Measurements from ENCODE around the gene SPAG8. TPM values are rescaled to one million over a fixed set of nuclear protein-coding genes. Genes with fewer than 3 reads are reported as not detected.

Gene SPAG8
- total RNA-seq, 2 donors from 2014 or later: 0.43 to 0.58 TPM

GRCh38 chr9:35810122-35810521 is 1.9 kb downstream of the SPAG8 start:
- H3K4me1 Mint-ChIP-seq: peaks cover 19% of the 10 kb centered on the region
- H3K9me3 Mint-ChIP-seq: no peaks in the 10 kb centered on the region
- peaks cover 29% of the 10 kb centered on the region for H3K36me3 Mint-ChIP-seq (ENCODE audit: low read depth)
- H3K27ac Mint-ChIP-seq: no peak overlapping the region
- no peaks in the 10 kb centered on the region for H3K27me3 Mint-ChIP-seq
- no peak for ATAC-seq (replicated peaks)
- no peak overlapping the region for H3K4me3 Mint-ChIP-seq

GRCh38 chr9:35808433-35808832 is 3.6 kb downstream of the SPAG8 start:
- peaks cover 13% of the 10 kb centered on the region for H3K4me1 Mint-ChIP-seq
- H3K27ac Mint-ChIP-seq: no peak overlapping the region
- no peaks in the 10 kb centered on the region for H3K9me3 Mint-ChIP-seq
- peaks cover 36% of the 10 kb centered on the region for H3K36me3 Mint-ChIP-seq (ENCODE audit: low read depth)
- no peak overlapping the region for H3K4me3 Mint-ChIP-seq
- no peaks in the 10 kb centered on the region for H3K27me3 Mint-ChIP-seq
- ATAC-seq (replicated peaks): no peak

- H3K4me1 Mint-ChIP-seq: no peaks in the 10 kb centered on the region
- no peak overlapping the region for H3K4me3 Mint-ChIP-seq
- ATAC-seq (replicated peaks): no peak
- peaks cover 59% of the 10 kb centered on the region for H3K36me3 Mint-ChIP-seq (ENCODE audit: low read depth)
- H3K27me3 Mint-ChIP-seq: no peaks in the 10 kb centered on the region
- no peak overlapping the region for H3K27ac Mint-ChIP-seq
- H3K9me3 Mint-ChIP-seq: no peaks in the 10 kb centered on the region
These were observed 6.0 kb downstream of the SPAG8 start for GRCh38 chr9:35806101-35806500.

GRCh38 chr9:35801328-35802128 is 10.5 kb downstream of the SPAG8 start:
- Mint-ChIP-seq H3K27ac (peak overlapping the region; percentile 45), H3K27me3 (no peaks in the 10 kb centered on the region), H3K4me1 (peaks cover 11% of the 10 kb centered on the region), H3K4me3 (no peak overlapping the region), H3K9me3 (no peaks in the 10 kb centered on the region), H3K36me3 (ENCODE audit: low read depth) (peaks cover 67% of the 10 kb centered on the region)
- no peak for ATAC-seq (replicated peaks)

GRCh38 chr9:35800530-35800929 is 11.5 kb downstream of the SPAG8 start:
- Mint-ChIP-seq H3K27me3 (no peaks in the 10 kb centered on the region), H3K9me3 (no peaks in the 10 kb centered on the region), H3K27ac (peak overlapping the region; percentile 79), H3K36me3 (ENCODE audit: low read depth) (peaks cover 57% of the 10 kb centered on the region), H3K4me3 (no peak overlapping the region), H3K4me1 (peaks cover 11% of the 10 kb centered on the region)
- no peak for ATAC-seq (replicated peaks)

GRCh38 chr9:35798658-35799374 is 13.2 kb downstream of the SPAG8 start:
- H3K4me3 Mint-ChIP-seq: peak overlapping the region; percentile 13
- no peaks in the 10 kb centered on the region for H3K9me3 Mint-ChIP-seq
- peaks cover 15% of the 10 kb centered on the region for H3K4me1 Mint-ChIP-seq
- peak overlapping the region; percentile 90 for H3K27ac Mint-ChIP-seq
- ATAC-seq (replicated peaks): peak; percentile 99
- H3K27me3 Mint-ChIP-seq: no peaks in the 10 kb centered on the region
- peaks cover 48% of the 10 kb centered on the region for H3K36me3 Mint-ChIP-seq (ENCODE audit: low read depth)

GRCh38 chr9:35797311-35798109 is 14.6 kb downstream of the SPAG8 start:
- Mint-ChIP-seq H3K4me3 (no peak overlapping the region), H3K36me3 (ENCODE audit: low read depth) (peaks cover 43% of the 10 kb centered on the region)

GRCh38 chr9:35795695-35796094 is 16.4 kb downstream of the SPAG8 start:
- H3K4me3 Mint-ChIP-seq: no peak overlapping the region
- peaks cover 26% of the 10 kb centered on the region for H3K36me3 Mint-ChIP-seq (ENCODE audit: low read depth)
- peaks cover 21% of the 10 kb centered on the region for H3K4me1 Mint-ChIP-seq
- peak overlapping the region; percentile 23 for H3K27ac Mint-ChIP-seq
- ATAC-seq (replicated peaks): no peak
- H3K9me3 Mint-ChIP-seq: no peaks in the 10 kb centered on the region
- no peaks in the 10 kb centered on the region for H3K27me3 Mint-ChIP-seq

More at GRCh38 chr9:35797311-35798109, 14.6 kb downstream of the SPAG8 start:
- Mint-ChIP-seq H3K27ac (peak overlapping the region; percentile 90), H3K4me1 (peaks cover 21% of the 10 kb centered on the region), H3K9me3 (no peaks in the 10 kb centered on the region), H3K27me3 (no peaks in the 10 kb centered on the region)
- ATAC-seq (replicated peaks): no peak

GRCh38 chr9:35793461-35793860 is 18.6 kb downstream of the SPAG8 start:
- peaks cover 14% of the 10 kb centered on the region for H3K36me3 Mint-ChIP-seq (ENCODE audit: low read depth)
- peaks cover 15% of the 10 kb centered on the region for H3K4me1 Mint-ChIP-seq
- no peak for ATAC-seq (replicated peaks)
- no peak overlapping the region for H3K4me3 Mint-ChIP-seq
- H3K9me3 Mint-ChIP-seq: no peaks in the 10 kb centered on the region
- H3K27me3 Mint-ChIP-seq: no peaks in the 10 kb centered on the region
- H3K27ac Mint-ChIP-seq: peak overlapping the region; percentile 15

GRCh38 chr9:35792826-35793225 is 19.2 kb downstream of the SPAG8 start:
- H3K4me3 Mint-ChIP-seq: no peak overlapping the region
- peak overlapping the region; percentile 15 for H3K27ac Mint-ChIP-seq
- H3K9me3 Mint-ChIP-seq: no peaks in the 10 kb centered on the region
- H3K4me1 Mint-ChIP-seq: peaks cover 13% of the 10 kb centered on the region
- H3K36me3 Mint-ChIP-seq (ENCODE audit: low read depth): peaks cover 18% of the 10 kb centered on the region
- ATAC-seq (replicated peaks): no peak
- H3K27me3 Mint-ChIP-seq: no peaks in the 10 kb centered on the region

- ATAC-seq (replicated peaks): no peak
- Mint-ChIP-seq H3K9me3 (no peaks in the 10 kb centered on the region), H3K4me1 (peaks cover 10% of the 10 kb centered on the region), H3K36me3 (ENCODE audit: low read depth) (peaks cover 24% of the 10 kb centered on the region), H3K4me3 (no peak overlapping the region), H3K27me3 (no peaks in the 10 kb centered on the region), H3K27ac (no peak overlapping the region)
These were observed 19.8 kb downstream of the SPAG8 start for GRCh38 chr9:35792024-35792813.

- peak within 1 kb of the TSS; percentile 25 for H3K27ac Mint-ChIP-seq
- no peak within 1 kb of the TSS for H3K4me3 Mint-ChIP-seq
- no peak for ATAC-seq (replicated peaks)
- H3K36me3 Mint-ChIP-seq (ENCODE audit: low read depth): peaks cover 31% of the 10 kb centered on the region
- H3K27me3 Mint-ChIP-seq: no peaks in the 10 kb centered on the region
- H3K9me3 Mint-ChIP-seq: no peaks in the 10 kb centered on the region
- peaks cover 10% of the 10 kb centered on the region for H3K4me1 Mint-ChIP-seq
These were observed 20.7 kb downstream of the SPAG8 start, which contains the start of gene NPR2 for GRCh38 chr9:35791297-35791921. Gene NPR2 (plus strand): TSS chr9:35791591. CDS start chr9:35792409, 818 bp downstream.

Measured in activated T-helper 17 cell treated with anti-CD3 and anti-CD28 coated beads, Interleukin-2, amount 50 U/mL, for 72 hours (primary cell).